Measurements from ENCODE around the gene ADAMTS10. TPM values are rescaled to one million over a fixed set of nuclear protein-coding genes. Genes with fewer than 3 reads are reported as not detected.

ADAMTS10 gene
- total RNA-seq, 1 experiment from 2014 or later = 10.2 TPM

GRCh38 chr19:8592231-8593009 is 18.1 kb downstream of the ADAMTS10 start (continued):
- TF ChIP-seq YY1 (IDR thresholded peaks at IDR 0.05; ENCODE audit: extremely low read depth, insufficient replicate concordance, low read depth, low read length) (no peak), EGR1 (IDR thresholded peaks at IDR 0.05; ENCODE audit: low read depth) (no peak), ZNF274 (IDR thresholded peaks at IDR 0.05; ENCODE audit: low read depth, low read length) (no peak), SIN3A (IDR thresholded peaks at IDR 0.05; ENCODE audit: low read depth) (no peak), JUND (IDR thresholded peaks at IDR 0.05) (no peak), POLR2A (IDR thresholded peaks at IDR 0.05; ENCODE audit: borderline replicate concordance, extremely low read depth, insufficient read depth, insufficient read length) (no peak), ELF1 (IDR thresholded peaks at IDR 0.05; ENCODE audit: borderline replicate concordance, low read depth) (no peak), CEBPB (IDR thresholded peaks at IDR 0.05; ENCODE audit: low read depth) (no peak), MAX (IDR thresholded peaks at IDR 0.05) (no peak)
- TF ChIP-seq, protein P1, sequence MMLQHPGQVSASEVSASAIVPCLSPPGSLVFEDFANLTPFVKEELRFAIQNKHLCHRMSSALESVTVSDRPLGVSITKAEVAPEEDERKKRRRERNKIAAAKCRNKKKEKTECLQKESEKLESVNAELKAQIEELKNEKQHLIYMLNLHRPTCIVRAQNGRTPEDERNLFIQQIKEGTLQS (IDR thresholded peaks at IDR 0.05) = no peak

DNA sequence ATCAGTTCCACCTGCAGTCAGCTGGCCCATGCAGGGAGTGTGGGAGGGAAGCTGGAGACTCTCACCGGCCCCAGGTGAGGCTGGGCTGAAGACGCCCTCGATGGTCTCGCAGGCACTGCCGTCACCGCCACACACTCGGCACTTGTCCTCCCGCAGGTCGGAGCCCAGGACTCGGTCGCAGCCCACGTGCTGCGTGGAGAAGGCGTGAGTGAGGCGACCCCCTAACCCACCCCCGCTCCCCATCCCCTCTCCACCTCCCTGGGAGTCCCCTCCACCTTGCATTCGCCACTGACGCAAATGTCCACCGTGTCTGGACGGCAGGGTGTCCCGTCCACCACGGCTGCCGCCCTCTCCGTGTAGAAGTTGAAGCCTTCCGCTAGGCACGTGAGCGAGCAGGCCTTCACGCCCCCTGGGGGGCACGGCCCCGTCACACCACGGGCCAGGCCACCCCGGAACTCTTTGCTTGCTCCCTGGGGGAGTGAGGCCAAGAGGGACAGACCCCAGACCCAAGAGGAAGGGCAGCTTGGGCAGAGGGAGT is 21.3 kb downstream of the ADAMTS10 start:
- H3K27me3 ChIP-seq (ENCODE audit: insufficient read depth, low read length) = no peaks in the 10 kb centered on the region
- intact Hi-C loops (cut with micrococcal nuclease) = no loop called here
- H2AFZ ChIP-seq (ENCODE audit: low read depth, low read length, poor library complexity, severe bottlenecking) = no peak overlapping the region
- peaks cover 3 to 5% of the 10 kb centered on the region in 2 experiments; a peak in 2 of 4 replicates for H3K4me1 ChIP-seq (ENCODE audit: control insufficient read depth in 1 of 2, insufficient read depth in 2 of 2, low read length in 2 of 2)
- POLR2A ChIA-PET = no interaction called here
- no peaks in the 10 kb centered on the region for H3K9me2 ChIP-seq (ENCODE audit: insufficient read depth)
- RAD21 ChIA-PET (ENCODE audit: low non-redundant PET in 1 of 2, low total read pairs in 2 of 2, uncharacterized antibody in 2 of 2, unreplicated experiment in 2 of 2) = no interaction called here
- no peak for ATAC-seq
- H4K20me1 ChIP-seq (ENCODE audit: insufficient read depth) = no peaks in the 10 kb centered on the region
- H3K9me3 ChIP-seq (ENCODE audit: control insufficient read depth in 1 of 2, insufficient read depth in 1 of 2, low read depth in 1 of 2, low read length in 2 of 2) = peaks cover 0 to 4% of the 10 kb centered on the region in 2 experiments; a peak in 2 of 4 replicates
- no peak overlapping the region for H3K4me2 ChIP-seq (ENCODE audit: low read length)
- H3K9ac ChIP-seq (ENCODE audit: low read length) = no peak overlapping the region
- DNase-seq (ENCODE audit: low read depth, low spot score) = no peak
- no peaks in the 10 kb centered on the region for H3K79me2 ChIP-seq (ENCODE audit: insufficient read depth, low read length)
- H3K4me3 ChIP-seq (replicated peaks in 1 of 2; ENCODE audit: low read depth in 1 of 2, low read length in 2 of 2) = no peak overlapping the region
- no peak overlapping the region for H3K27ac ChIP-seq (ENCODE audit: low read depth, low read length)
- CTCF ChIA-PET = no interaction called here
- no TSS peak for BruUV-seq (replicated peaks)
- H3K36me3 ChIP-seq (ENCODE audit: control insufficient read depth in 1 of 2, insufficient read depth in 2 of 2, low read length in 2 of 2) = no peaks in the 10 kb centered on the region
- no peak for TF ChIP-seq SIN3A (IDR thresholded peaks at IDR 0.05; ENCODE audit: low read depth)
- no peak for TF ChIP-seq ELF1 (IDR thresholded peaks at IDR 0.05; ENCODE audit: borderline replicate concordance, low read depth)
- no peak for TF ChIP-seq REST (IDR thresholded peaks at IDR 0.05; ENCODE audit: low read depth)
- no peak for TF ChIP-seq CTCF (IDR thresholded peaks at IDR 0.05 in 2 of 3, conservative IDR thresholded peaks at IDR 0.05 in 1 of 3; ENCODE audit: borderline replicate concordance in 1 of 3, insufficient read depth in 1 of 3, low read depth in 2 of 3, low read length in 2 of 3)
- TF ChIP-seq CBX3 (IDR thresholded peaks at IDR 0.05; ENCODE audit: low read depth) = no peak
- TF ChIP-seq ZNF274 (IDR thresholded peaks at IDR 0.05; ENCODE audit: low read depth, low read length) = no peak
- no peak for TF ChIP-seq POLR2AphosphoS5 (IDR thresholded peaks at IDR 0.05; ENCODE audit: low read depth, low read length)
- TF ChIP-seq EGR1 (IDR thresholded peaks at IDR 0.05; ENCODE audit: low read depth) = no peak
- TF ChIP-seq EZH2phosphoT487 (IDR thresholded peaks at IDR 0.05; ENCODE audit: borderline replicate concordance) = no peak
